GM08714 (cell line): Measurements from ENCODE around the gene WNK2.
"Not testable (repeated sequence)": the region's sequence is repeated elsewhere in the genome, so short reads cannot be mapped to it uniquely, and the experiment has no call there.

Source experiments
- H3K4me3 ChIP-seq: fragments of 200-500 bp; sonication (Bioruptor generic); 2 replicates; pipeline ENCODE4 v1.5.1; 2014; ENCODE audit warnings: mild to moderate bottlenecking, low read length, inconsistent platforms
- ZNF274 ChIP-seq: IDR thresholded peaks from 2 replicates; pipeline ENCODE4 v1.6.1; 2012; ENCODE audit warnings: mild to moderate bottlenecking, low read depth, low read length

Gene WNK2

DNA sequence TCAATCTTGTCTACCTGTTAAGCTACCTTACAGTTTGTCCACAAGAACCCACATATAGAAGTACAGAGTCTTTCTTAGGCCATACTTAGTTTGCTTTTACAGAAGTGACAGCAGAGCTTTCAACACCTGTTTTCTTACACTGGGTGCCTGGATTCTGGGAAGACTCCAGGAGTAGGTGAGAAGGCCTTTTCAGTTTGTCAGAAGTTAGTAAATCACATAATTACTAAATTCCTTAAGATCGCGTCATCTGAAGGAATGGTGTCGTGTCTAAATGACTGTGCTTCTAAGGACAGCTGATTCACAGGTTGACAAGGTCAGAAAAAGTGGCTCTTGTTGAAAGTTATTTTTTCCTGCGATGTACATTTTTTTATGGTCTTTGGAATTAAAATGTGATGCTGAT, 170.5 kb downstream of the WNK2 start:
- no peak for TF ChIP-seq ZNF274

DNA sequence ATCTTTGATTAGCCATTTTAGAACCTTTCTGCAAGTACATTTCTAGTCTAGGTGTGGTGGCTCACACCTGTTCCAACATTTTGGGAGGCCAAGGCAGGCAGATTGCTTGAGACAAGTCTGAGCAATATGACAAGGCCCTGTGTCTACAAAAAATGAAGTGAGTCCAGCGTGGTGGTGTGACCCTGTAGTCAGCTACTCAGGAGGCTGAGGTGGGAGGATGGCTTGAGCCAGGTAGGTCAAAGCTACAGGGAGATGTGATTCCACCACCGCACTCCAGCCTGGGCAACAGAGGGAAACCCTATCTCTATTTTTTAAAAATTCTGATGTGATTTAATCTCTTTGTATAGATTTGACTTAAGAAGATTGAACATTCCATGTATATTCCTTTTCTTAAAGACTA, 171.9 kb downstream of the WNK2 start:
- H3K4me3 ChIP-seq: no peak overlapping the region
- TF ChIP-seq ZNF274: no peak

More for the DNA sequence above, 170.5 kb downstream of the WNK2 start:
- H3K4me3 ChIP-seq: no peak overlapping the region

DNA sequence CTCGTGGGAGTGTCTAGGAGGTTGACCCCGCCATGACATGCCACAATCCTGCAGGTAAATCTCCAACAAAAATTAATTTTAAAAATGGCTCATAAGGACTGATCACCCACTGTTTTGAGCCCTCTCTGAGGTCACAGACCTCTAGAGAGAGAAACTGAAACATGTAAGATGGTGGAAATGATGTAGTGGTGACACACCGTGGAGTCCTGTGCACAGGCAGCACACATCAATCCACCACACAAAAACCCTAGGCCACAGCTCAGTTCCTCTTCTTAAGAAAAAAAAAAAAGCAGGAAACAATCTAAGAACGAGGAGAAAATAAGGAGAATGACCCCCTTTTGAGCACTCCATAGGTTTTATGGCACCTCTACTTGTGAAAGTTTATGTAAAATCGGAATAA, 173.7 kb downstream of the WNK2 start:
- no peak overlapping the region for H3K4me3 ChIP-seq
- no peak for TF ChIP-seq ZNF274

DNA sequence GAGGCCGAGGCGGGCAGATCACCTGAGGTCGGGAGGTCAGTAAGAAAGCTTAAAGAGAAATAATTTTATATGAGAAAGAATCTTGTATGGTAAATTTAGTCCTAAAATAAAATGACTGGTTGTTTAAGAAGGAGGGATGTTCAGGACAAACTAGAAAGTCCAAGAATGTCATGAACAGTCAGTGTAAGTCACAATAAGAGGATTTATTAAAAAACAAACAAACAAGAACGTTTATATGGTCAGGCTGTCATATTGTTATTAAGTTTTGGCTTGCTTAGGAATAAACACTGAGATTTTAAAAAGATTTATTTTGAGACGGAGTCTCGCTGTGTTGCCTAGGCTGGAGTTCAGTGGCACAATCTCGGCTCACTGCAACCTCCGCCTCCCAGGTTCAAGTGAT, 176.0 kb downstream of the WNK2 start:
- not testable (repeated sequence) for H3K4me3 ChIP-seq

DNA sequence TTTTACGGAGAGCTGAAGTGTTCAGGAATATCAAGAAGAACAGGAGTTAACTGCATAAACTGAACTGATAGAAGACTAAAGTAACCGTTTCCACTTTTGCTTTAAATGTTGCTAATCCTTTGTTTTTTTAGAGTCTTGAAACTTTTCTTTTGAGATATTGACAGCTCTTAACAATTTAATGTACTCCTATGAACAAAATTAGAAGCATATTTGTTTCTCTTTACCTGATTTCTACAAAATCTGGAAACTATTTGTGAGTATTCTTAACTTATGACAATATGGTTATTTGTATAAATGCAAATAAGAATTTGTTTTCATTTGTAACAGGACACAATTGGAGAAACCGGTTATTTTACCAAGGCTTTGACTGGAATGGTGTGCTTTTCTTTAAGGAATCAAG, 178.1 kb downstream of the WNK2 start:
- no peak overlapping the region for H3K4me3 ChIP-seq
- no peak for TF ChIP-seq ZNF274

- H3K4me3 ChIP-seq: no peak overlapping the region
- TF ChIP-seq ZNF274: no peak
Measured at GRCh38 chr9:93364734-93365426, 180.9 kb downstream of the WNK2 start.

GRCh38 chr9:93365427-93366118, 181.6 kb downstream of the WNK2 start:
- no peak overlapping the region for H3K4me3 ChIP-seq
- no peak for TF ChIP-seq ZNF274

DNA sequence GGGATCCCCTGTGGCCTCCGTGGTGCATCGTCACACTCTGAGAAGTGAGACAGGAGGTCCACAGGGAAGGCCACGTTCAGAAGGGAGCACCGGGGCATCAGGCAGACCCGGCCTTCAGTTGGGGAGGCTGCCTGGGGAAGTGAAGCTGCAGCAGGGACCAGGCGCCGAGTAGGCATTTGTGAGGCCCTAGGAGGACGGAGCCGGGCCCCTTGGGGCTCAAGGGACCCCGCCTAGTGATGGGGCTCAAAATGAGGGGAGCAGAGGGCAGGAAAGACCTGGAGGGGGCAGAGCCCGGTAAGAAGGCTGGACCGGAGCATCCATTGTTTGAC, 182.1 kb downstream of the WNK2 start:
- no peak overlapping the region for H3K4me3 ChIP-seq
- TF ChIP-seq ZNF274: no peak

DNA sequence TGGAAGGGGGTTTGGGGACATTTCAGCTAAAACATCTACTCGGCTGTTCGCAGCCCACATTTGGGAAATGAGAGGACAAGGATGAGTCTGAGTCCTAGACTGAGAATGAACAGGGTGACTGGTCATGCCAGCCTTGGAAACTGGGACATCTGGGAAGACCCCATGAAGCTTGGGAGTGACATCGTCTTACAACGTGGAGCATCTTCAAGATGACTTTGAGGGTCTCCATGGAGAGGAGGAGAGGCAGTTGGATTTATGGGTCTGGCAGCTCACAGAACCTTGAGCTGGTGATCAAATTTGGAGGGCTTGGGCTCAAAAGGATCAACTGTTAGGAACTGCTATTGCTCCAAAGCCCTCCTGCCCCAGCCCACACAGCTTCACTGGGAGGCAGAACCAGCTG, 182.5 kb downstream of the WNK2 start:
- H3K4me3 ChIP-seq: not testable (repeated sequence)

GRCh38 chr9:93368437-93368836, 184.5 kb downstream of the WNK2 start:
- TF ChIP-seq ZNF274: no peak
- no peak overlapping the region for H3K4me3 ChIP-seq

- no peak overlapping the region for H3K4me3 ChIP-seq
- TF ChIP-seq ZNF274: no peak
Measured at GRCh38 chr9:93369686-93370085, 185.7 kb downstream of the WNK2 start.
